Activated CD4-positive, alpha-beta T cell treated with anti-CD3 and anti-CD28 coated beads for 4 hours (primary cell): ENCODE data around the gene NRXN3.
"Not testable (repeated sequence)": the region's sequence is repeated elsewhere in the genome, so short reads cannot be mapped to it uniquely, and the experiment has no call there.

ENCODE experiments used
- DNase-seq, 2 donors: peaks; one replicate each; pipeline ENCODE4 v3.0.0-alpha.2; 2020

The NRXN3 gene

DNA sequence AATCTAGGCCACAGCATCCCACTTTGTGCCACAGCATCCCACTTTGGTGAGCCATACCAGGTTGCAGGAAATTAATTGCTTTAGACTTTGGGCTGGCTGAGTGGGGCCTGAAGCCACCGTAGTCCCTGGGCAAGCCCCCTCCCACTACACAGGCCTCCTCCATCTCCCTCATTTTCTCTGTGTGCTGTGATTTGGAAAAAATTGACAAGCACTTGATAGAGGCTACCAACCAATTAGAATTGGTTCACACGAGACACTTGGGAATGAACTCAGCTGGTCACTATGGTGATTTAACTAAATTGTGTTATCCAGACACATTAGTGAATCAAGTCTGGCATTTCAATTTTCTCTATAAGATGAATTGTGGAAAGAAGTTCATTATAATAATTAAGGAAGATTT, 1560.0 kb downstream of the NRXN3 start:
- no peak for DNase-seq

DNA sequence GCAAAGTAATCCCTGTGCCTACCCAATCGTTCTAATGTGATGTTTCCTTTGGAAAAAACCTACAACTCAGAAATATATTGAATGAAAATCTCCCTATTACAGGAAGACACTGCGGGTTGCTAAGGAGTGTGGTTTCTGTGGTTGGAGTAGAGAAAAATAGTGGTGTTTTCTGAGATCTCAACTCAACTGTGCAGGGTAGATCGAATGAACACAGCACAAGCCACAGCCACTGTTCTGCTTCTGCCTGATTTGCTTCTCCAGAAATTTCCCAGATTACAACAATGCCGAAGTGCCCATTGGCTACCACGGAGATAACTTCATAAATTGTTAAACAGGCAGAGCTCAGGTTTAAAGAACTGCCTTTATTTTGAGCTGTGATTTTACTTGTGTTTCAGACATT, 1560.8 kb downstream of the NRXN3 start:
- DNase-seq, result no peak

DNA sequence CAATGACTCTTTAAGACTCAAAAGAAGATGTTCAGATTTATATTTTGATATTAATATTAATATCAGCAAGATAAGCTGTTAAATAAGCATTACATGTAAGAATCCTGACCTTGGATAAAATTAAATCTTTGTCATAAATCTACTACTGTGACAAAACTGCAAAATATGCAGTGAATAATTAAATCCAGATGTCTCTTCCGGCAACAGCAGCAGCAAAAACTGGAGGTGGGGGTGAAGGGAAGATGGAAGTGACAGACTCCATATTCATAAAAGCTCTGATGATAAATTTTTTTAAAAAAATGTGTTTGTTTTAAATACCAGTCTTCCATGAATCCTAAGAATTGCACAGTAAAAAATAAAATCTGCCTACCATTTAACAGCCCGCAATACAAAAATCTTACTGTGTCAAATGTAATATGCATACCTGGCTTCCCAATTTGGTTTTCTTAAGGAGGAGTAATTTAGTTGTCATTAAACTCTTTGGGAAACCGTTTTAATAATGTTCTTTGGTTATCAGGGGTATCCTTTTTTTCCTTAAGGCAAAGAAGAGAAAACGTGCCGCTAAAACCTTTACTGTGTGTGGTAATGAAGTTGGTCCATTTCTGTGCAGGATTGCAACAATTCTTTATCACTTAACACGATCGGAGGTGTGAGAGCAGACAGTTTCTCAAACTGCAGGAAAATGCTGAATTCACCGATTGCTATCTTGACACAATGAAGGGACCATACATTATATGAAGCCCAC, 1562.9 kb downstream of the NRXN3 start:
- DNase-seq, result no peak

DNA sequence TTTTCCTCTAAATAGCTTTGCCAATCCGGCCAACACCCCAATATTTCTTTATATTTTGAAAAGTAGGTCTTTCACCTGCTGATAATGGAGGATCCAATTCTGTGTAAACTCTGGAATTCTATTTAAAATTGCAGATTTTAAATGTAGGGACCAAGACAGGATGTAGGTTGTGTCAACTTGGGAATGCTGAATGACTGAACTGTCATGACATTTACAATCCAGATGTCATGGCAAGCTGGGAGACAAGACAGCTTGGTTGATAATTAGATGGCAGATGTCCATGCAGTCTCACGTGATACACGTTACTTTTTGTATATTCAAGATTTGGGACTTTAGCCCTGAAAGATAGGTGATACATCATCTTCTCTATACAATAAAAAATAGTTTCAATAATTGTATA, 1564.0 kb downstream of the NRXN3 start:
- no peak for DNase-seq

DNA sequence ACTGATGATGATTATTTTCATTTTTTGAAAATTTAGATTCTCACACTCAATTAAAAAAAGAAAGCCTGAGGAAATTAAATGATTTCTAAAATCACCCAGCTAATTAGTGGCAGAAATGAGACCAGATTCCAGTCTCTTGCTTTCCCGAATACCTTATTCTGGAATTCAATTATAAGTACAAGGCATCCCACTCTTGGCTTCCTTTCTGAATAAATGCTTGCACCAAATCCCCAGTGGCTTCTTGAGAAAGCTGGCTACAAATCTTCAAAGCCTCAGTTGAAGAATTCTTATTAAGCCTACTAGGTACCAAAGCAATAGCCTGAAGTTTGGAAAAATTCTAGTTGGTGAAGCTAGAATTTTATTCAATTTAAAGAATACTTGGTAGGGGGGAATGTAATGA, 1564.5 kb downstream of the NRXN3 start:
- no peak for DNase-seq

DNA sequence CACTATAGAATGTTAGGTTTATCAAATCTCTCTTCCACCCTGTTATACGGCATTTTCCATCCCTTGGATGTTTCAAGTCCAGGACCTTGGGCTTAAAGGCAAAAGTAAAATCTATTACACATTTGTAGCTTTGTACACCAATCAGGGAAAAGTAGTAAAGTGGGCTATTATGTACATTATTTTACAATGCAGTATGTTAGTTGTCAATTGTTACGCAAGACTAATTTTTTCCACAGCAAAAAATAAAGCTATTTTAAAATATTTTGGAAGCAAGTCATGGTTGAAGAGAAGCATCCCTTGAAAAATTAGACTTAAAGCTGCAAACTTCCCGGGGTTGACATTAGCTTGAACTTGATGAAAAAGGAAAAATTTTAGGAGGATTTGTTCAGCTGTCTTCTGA, 1564.9 kb downstream of the NRXN3 start:
- no peak for DNase-seq

DNA sequence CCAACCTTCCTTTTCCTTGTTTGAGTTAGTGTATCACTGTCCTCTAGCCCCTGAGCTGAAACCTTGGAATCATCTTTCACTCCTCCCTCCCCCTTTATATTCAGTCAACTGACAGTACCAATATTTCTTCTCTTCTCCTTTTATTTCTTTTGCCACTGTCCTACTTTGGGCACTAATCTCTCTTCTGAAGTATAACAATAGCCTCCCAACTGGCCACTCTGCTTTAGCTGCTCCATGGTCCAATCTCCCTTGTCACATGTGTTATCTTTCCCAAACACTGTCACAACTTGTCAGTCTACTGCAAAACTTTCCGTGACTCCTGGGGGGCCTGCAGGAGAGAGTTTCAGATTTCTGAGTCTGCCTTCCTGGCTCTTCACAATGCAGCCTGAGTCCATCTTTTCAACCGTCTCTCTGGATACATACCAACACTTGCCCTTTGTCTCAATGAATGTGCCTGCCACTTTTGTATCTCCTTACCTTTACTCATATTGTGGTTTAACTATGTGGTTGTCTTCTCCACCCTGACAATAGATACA, 1570.0 kb downstream of the NRXN3 start:
- no peak for DNase-seq

DNA sequence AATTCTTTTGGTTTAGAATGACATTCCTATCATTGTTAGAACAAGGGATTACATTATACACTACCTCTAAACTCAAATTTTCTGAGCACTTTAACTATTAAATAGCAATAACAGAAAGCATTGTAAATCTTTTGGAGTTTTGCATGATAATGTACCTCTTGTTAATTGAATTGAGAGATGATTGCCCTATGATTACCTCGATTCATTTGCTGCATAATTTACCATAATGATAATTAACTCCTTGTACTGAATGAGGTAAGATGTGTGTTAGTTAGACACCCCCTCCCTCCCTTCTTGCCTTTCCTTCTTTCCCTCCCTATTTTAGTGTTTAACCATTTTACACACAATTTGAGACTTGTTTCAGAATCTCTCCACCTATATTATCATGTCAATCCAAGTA, 1572.0 kb downstream of the NRXN3 start:
- no peak for DNase-seq

DNA sequence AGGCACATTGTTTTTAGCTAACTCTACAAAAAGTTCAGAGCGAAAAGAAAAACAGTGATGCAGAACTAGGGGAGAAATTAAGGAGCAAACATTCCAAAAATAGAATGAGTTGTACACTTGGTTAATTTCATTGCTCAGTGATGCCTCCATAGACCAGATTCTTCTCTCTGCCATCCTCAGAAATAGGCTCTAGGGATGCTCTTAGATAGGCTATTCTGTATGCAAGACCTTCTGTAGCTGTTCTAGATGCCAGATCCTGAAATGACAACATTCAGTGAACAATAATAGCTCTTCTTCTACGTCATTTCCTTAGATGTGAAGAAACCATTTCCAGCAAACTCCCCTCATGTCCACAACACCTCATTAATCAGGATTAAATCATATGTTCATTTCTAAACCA, 1574.9 kb downstream of the NRXN3 start:
- no peak for DNase-seq

DNA sequence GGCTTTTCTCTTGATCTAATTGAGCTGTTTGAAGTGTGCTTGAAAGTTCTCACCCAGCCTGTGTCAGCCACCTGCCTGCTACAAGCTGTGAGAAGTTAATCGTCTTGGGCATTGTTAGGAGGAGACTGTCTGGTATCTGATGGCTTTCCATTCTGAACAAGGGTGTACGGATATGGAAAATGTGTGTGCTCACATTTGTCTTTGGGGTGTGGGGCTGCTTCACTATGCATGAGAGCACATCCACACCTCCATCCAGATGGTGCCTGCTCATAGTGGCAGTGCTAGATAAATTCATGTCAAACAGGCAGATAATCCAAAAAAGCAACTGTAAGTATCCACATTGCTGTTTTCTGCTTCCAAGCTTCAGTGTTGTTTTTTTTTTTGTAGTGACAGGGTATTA, 1578.9 kb downstream of the NRXN3 start:
- DNase-seq, result no peak

DNA sequence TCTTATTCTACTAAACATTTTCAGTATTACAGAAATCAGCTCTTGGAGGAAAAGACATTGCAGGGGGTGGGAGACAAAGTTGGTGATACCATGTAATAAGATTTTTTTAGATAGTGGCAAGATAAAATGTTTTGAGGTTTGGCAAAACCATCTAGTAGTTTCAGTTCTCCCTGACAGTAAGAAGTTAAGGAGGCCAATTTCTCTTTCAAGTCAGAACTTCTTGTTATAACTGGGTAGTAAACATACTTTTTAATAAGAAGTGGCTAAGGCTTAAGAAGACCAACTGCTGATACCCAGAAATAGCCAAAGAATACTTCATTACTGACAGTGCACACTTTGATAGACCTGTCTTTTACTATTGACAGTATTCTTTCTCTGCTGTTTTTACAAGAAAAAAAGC, 1588.8 kb downstream of the NRXN3 start:
- no peak for DNase-seq

DNA sequence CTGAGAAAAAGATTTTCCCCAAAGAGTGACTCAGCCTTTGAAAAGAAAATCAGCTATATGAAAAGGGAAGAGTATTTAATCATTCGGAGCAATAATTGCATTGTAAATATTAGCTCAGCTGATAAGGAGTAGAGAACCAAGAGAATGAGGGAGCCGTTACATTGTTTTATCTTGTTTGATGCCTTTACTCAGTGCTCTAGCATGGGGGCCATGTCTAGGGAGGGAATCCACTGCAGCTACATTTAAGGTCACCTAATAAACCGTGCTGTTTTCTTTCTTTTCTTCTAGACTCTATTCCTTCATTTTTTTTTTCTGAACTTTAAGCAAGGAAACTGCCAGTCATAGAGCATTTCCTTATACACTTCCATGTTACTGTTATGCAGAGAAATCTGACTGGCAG, 1594.2 kb downstream of the NRXN3 start:
- DNase-seq, result no peak

DNA sequence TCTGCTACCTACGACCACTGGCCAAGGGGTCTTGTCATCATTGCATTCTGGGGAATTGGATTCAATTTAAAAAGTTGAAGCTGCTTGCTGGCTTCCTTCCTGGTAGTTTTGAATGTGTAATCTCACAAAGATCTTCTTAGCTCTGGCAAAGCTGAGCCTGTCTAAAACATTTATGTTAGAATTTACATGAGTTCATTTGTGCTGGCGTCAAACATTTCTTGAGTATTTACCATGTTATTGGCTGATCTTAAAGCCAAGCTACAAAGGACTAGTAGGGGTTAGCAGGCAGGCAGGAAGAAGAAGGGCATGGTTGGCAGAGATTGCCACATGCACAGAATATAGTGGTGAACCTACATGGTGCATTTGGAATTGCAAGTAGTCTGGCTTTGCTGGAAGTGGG, 1596.3 kb downstream of the NRXN3 start:
- no peak for DNase-seq

DNA sequence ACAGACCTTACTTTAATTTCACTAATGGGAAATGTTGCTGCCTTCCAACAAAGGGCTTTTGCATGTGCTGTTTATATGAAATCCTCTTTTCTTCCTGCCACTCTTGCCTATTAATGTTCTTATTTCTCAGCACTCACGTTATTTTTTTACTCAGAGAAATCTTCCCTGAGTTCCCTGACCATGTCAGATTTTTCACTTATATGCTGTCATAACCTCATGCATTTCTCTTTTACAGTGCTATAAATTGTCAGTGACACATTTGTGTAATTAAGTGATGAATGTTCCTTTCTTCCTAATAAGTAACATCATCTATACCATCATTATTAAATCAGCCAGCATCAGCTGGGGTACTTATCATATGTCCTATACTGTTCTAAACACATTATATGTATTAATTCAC, 1597.1 kb downstream of the NRXN3 start:
- DNase-seq, result no peak

DNA sequence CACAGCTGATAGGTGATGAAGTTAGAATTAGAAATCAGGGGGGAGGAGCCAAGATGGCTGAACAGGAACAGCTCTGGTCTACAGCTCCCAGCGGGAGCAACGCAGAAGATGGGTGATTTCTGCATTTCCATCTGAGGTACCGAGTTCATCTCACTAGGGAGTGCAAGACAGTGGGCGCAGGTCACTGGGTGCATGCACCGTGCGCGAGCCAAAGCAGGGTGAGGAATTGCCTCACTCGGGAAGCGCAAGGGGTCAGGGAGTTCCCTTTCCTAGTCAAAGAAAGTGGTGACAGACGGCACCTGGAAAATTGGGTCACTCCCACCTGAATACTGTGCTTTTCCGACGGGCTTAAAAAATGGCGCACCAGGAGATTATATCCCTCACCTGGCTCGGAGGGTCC, 1597.5 kb downstream of the NRXN3 start:
- DNase-seq, result not testable (repeated sequence)

DNA sequence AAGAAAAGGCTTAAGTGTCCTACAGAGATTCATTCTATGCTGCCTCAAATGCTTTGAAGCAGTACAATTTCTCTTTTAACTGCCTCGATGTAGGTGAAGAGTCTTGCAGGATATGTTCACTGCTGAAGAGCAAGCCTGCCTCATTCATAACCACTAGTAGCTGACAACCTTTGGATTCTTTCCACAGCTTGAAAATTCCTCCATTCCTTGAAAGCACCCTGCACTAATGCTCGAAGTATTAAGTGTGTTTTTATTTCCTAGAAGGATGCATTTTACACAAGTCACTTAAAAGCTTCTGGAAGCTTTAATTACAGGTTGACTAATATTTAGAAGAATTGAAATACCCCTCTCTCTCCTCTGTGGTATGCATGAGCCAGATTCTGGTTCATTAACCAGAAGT, 1611.7 kb downstream of the NRXN3 start:
- DNase-seq, result no peak

DNA sequence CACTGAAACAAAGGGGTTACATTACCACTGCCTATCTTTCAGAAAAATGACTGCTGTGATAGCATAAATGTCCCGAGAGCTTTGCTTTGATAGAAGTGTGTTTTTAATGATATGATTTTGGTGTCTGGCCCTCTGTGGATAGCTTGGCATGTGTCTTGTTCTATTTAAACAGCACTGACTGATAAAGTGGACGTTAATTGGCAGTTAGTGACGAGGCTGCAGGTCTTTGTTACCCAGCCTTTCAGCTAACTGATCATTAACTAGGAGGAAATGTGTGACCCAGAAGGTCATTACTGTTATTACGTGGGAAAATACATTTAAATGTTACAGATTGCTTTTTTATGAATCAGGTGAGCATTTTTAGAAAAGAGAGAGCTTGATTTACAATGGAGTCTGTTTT, 1612.9 kb downstream of the NRXN3 start:
- DNase-seq, result no peak

DNA sequence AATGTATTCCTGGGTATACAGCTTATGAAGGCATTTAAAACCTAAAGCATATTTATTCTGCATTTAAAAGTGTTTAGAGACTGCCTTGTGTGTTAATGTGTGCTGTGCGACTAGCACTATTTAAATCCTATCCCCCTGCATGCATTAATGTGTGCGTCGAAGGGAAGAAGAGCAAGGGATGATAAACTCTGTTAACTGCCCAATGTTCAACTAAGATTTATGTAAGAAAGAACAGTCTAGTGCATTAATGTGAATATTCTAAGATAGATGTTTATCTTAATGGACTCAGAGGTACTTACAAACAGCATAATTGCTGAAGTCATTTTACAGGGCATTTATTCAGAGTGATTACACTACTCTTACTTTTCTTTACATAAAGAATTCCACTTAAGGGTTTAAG, 1616.3 kb downstream of the NRXN3 start:
- no peak for DNase-seq

DNA sequence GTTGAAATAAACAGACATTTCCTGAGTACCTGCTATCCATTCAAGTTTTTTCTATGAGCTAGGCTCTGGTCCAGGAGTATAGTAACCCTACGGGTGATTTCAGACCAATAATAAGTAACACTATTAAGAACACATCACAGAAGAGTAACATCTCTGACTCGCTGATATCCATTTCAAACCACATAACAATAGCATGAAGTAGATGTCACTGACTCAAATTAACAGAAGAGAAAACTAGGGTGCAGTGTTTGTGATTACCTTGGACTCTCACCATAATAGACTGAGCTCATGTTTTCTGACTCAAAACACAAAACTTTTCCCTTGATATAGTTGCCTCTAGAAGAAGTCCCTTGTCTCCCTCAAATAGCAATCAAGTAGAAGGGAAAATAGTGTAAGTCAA, 1618.2 kb downstream of the NRXN3 start:
- DNase-seq, result no peak

DNA sequence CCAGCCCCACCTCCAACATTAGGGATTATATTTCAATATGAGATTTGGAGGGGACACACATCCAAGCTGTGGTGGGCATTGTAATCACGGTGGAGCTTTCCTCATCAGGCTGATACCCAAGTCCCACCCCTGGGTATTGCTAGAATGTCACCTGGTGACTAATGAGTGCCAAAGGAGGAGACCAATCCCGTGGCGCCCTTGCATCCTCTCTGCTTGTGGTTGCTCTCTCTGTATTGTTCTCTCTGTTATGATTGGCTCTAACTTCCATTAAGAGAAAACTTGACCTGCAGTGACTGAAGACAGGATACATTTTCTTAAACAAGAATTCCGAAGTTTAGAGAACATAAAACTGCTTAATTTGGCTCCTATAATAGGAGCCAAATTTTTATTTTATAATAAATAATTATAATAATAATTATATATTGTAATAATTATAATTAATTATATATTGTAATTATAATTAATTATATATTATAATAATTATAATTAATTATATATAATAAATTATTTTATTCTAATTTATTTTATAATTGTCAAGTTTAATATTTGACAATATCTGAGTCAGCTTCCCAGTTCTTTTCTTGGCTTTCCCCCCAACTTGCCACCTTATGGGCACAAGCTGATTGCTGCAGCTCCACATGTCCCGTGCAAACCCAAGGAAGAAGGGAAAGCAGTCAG, 1621.0 kb downstream of the NRXN3 start:
- DNase-seq, result no peak

DNA sequence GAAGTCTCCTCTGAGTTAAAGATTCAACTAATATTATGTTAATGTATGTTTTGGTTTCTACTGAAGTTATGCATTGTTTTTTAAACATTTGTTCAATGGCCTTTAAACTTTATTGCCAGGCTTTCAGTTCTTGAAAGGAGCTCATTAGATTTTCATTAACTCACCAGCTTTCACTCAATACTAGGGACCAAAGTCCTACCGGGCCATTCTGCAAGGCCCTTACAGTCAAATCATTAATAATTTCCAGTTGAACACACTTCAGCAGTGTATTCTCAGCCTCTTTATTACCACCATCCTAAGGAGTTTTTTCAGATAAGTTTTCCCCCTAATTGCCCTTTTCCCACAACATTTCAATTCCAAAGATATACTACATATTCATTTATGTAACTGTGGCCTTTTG, 1631.9 kb downstream of the NRXN3 start:
- no peak for DNase-seq

DNA sequence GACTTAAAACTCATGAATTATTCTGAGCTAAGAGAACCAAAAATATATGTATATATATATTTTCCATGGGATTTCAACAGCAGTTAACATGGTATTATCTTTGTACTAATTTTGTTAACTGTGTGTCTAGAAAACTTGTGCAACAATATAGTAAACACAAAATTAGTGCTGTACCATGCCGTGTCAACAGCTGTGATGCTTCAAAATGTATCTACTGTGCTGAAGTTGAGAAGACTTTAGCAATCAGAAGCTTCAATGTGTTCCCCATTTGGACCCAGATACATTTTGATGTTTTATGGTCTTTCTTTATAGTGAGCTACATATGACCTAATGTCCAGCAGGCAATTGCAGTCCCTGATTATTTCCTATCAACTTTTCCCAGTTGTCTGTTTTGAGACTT, 1635.5 kb downstream of the NRXN3 start:
- no peak for DNase-seq

DNA sequence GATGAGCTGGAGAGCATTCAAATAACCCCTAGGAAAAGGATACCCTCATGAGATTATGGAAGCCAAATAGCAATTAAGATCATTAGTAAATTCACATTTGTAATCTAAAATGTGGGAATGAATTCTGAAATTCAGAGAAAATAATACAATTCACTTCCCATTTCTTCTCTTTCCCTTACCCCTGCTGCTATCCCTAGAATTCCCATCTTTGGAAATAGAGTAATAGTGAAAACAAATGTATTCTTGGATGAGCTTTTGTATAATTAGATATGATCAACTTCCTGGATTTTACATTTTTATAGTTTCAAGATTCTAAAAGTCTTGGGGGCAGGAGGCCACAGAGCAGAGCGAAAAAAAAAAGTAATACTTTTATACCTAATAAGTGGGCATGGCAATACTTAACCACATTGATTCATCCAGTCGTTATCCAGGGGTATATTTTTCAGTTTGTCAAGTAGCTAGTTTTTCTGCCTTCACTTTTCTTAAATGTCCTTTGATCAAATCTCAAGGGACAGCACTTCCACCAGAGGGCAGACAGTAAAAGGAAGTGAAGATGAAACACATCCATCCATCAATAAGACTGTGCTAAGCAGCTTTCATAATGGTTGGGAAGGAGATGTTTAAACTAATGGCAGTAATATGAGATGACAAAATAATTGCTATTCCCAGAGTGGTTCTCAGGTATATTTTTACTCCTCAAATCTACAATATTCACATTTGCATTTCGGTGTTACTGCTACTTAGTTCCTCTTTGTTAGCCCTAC, 1639.9 kb downstream of the NRXN3 start:
- DNase-seq, result no peak
